Astrocyte (in vitro differentiated cells and primary cell): Measurements from ENCODE around the gene WDPCP.

ENCODE experiments used
- EZH2 ChIP-seq: IDR thresholded peaks from 2 replicates; pipeline ENCODE4 v1.6.1; 2012; ENCODE audit warnings: mild to moderate bottlenecking, low read length, inconsistent platforms; ENCODE audit not compliant: insufficient read depth
- TF ChIP-seq, protein P1 (sequence below): IDR thresholded peaks from 2 replicates; pipeline ENCODE4 v1.5.1; 2011; ENCODE audit warnings: low read depth, mild to moderate bottlenecking, inconsistent platforms, low read length, moderate library complexity; ENCODE audit not compliant: insufficient read depth

DNA sequence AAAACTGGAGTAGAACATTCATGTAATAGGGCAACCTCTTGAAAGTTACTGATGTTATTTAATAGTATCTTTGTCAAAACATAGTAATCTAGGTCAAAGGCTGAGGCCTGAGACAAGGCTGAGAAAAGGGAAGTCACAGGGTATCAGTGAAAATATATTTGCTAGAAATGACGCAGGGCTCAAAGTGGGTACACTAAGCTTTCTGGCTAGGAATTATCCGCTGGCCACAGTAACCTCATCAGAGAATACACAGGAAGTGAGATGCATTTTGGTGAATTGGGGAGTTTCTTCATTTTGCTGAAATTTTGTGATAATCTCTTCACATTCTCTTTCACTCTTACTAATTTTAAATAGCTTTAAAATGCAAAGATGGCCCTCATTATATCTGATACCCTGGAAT lies 330.8 kb downstream of the WDPCP start:
- TF ChIP-seq, protein P1, sequence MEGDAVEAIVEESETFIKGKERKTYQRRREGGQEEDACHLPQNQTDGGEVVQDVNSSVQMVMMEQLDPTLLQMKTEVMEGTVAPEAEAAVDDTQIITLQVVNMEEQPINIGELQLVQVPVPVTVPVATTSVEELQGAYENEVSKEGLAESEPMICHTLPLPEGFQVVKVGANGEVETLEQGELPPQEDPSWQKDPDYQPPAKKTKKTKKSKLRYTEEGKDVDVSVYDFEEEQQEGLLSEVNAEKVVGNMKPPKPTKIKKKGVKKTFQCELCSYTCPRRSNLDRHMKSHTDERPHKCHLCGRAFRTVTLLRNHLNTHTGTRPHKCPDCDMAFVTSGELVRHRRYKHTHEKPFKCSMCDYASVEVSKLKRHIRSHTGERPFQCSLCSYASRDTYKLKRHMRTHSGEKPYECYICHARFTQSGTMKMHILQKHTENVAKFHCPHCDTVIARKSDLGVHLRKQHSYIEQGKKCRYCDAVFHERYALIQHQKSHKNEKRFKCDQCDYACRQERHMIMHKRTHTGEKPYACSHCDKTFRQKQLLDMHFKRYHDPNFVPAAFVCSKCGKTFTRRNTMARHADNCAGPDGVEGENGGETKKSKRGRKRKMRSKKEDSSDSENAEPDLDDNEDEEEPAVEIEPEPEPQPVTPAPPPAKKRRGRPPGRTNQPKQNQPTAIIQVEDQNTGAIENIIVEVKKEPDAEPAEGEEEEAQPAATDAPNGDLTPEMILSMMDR: no peak
- no peak for TF ChIP-seq EZH2
